Thymus (tissue), 11 donors: ENCODE measurements around the gene SEPTIN7. TPM values are rescaled to one million over a fixed set of nuclear protein-coding genes. Genes with fewer than 3 reads are reported as not detected.

ENCODE experiments used
- DNase-seq, 9 donors: peaks; one replicate each; pipeline ENCODE4 v3.0.0-alpha.2; 2013; ENCODE audit warnings: low spot score in 9 of 9, low read depth in 6 of 9, missing footprints in 1 of 9
- H3K27ac ChIP-seq, 2 donors: one replicate each; pipeline ENCODE4 v1.5.1; 2013; ENCODE audit warnings: control low read depth in 1 of 2, low read depth in 1 of 2, low read length in 1 of 2, mild to moderate bottlenecking in 1 of 2, moderate library complexity in 1 of 2
- H3K27me3 ChIP-seq, 2 donors: one replicate each; pipeline ENCODE4 v1.5.1; 2013; ENCODE audit warnings: low read length in 1 of 2; ENCODE audit not compliant: control insufficient read depth in 2 of 2, insufficient read depth in 1 of 2
- H3K36me3 ChIP-seq, 2 donors: one replicate each; pipeline ENCODE4 v1.5.1; 2013; ENCODE audit warnings: low read length in 1 of 2, mild to moderate bottlenecking in 1 of 2, moderate library complexity in 1 of 2; ENCODE audit not compliant: control insufficient read depth in 2 of 2, insufficient read depth in 2 of 2
- H3K4me1 ChIP-seq, 2 donors: one replicate each; pipeline ENCODE4 v1.5.1; 2013; ENCODE audit warnings: low read length in 2 of 2; ENCODE audit not compliant: control insufficient read depth in 2 of 2, insufficient read depth in 2 of 2
- H3K4me3 ChIP-seq, 2 donors: one replicate each; pipeline ENCODE4 v1.5.1; 2013; ENCODE audit warnings: low read length in 2 of 2, control low read depth in 1 of 2, mild to moderate bottlenecking in 1 of 2
- H3K9me3 ChIP-seq, 2 donors: one replicate each; pipeline ENCODE4 v1.5.1; 2013; ENCODE audit warnings: low read length in 1 of 2, mild to moderate bottlenecking in 1 of 2; ENCODE audit not compliant: control insufficient read depth in 2 of 2, insufficient read depth in 1 of 2
- WGBS: extraction: QIAGEN DNeasy Blood & Tissue Kit; methylation state at CpG from one replicate; pipeline ENCODE4 v1.1.7; 2013; 5-methylcytosine and 5-hydroxymethylcytosine counted together
- polyA plus RNA-seq: library from polyadenylated mRNA; stranded (reverse); fragments of 200-250 nt; gene quantifications from one replicate; pipeline ENCODE4 v1.2.3, GENCODE V29; 2013
- total RNA-seq: library from RNA; stranded (reverse); fragments of 120-200 nt; gene quantifications from one replicate; pipeline ENCODE4 v1.2.4, GENCODE V29; 2013
- donor health status: healthy.

Gene SEPTIN7
- total and polyA plus RNA-seq, 2 donors, result 258 to 362 TPM

DNA sequence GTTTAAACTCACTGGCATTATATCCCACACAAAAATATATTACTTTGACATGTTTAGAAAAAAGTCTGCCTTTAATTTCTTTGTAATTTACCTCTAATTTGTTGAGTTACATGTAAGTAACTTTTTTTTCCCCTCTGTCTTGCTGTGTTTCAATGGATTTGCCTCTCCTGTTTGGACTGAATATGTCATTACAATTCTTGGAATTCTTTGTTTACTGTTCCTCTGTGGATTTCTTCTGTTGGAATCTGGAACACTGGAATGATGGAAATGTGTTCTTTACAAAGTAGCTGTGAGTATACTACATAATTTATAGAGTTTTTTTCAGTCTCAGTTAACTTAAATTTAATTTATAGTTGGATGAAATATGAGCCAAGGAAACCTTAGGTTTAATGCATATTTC, 30.4 kb downstream of the SEPTIN7 start:
- H3K36me3 ChIP-seq, result peaks cover 3 to 16% of the 10 kb centered on the region in 2 donors
- no peaks in the 10 kb centered on the region for H3K27me3 ChIP-seq
- DNase-seq, result no peak
- H3K4me3 ChIP-seq, result no peak overlapping the region
- peaks cover 0 to 3% of the 10 kb centered on the region in 2 donors for H3K4me1 ChIP-seq
- H3K27ac ChIP-seq, result no peak overlapping the region
- no peaks in the 10 kb centered on the region for H3K9me3 ChIP-seq

DNA sequence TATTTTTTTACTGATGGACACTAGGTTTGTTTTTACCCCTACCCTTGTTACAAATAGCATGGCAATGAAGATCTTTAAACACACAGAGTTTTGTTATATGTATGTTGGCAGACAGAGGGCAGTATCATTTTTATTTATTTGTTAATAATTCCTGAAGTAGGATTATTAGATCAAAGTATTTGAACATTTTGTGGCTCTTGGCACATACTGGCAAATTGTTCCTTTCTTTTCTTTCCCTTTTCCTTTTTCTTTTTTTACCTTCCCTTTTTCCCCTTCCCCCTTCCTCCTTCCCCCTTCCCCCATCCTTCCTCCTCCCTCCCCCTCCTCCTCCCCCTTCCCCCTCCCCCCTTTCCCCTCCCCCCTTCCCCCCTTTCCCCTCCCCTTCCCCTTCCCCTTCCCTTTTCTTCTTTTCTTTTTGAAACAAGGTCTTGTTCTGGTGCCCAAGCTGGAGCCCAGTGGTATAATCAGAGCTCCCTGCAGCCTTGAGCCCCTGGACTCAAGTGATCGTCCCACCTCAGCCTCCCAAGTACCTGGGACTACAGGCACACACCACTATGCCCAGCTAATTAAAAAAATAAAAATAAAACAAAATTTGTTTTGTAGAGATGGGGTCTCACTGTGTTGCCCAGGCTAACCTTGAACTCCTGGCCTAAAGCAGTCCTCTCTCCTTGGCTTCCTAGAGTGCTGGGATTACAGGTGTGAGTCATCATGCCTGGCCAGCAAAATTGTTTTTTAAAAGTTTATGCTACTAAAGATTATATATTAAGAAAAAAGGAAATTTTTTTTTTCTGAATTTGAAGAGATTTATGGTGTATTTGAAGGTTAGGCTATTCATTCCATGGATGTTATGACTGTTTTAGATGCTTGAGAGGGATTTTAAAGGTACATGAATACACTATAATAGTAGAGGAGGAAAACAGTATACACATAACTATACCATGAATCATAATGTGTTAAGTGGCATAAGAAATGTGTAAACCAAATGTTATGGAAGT, 39.3 kb downstream of the SEPTIN7 start:
- no peak for DNase-seq
- no peak overlapping the region for H3K4me3 ChIP-seq
- WGBS, result 100% methylated on average over 1 of the region's 1 CpG
- no peaks in the 10 kb centered on the region for H3K4me1 ChIP-seq
- H3K27ac ChIP-seq, result no peak overlapping the region
- H3K27me3 ChIP-seq, result no peaks in the 10 kb centered on the region
- peaks cover 5 to 18% of the 10 kb centered on the region in 2 donors for H3K36me3 ChIP-seq
- no peaks in the 10 kb centered on the region for H3K9me3 ChIP-seq

DNA sequence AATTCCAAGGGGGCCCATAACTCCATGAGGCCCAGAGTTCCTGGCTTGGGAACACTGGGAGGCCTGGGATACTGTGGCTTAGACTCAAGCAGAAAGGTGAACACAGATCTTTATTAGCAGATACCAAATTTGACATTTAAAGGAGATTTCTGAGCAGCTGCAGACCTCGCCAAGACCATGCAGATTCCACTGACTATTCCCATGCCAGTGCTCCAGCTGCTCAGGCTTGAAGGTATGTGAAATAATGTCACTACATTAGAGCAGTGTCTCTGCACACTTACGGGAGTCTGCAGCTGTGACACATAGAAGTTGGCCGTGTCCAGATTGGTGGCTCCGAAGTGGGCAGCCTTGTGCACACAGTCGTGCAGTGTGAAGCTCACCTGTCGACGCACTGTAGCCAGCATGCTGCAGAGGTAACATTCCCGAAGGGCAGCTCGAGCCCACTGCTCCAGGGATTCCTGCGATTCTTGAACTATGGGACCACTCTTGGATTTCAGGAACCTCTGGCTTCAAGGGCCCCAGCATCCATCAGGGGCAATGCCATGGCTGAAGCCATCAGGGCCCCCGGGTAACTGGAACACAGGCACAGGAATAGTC, 46.1 kb downstream of the SEPTIN7 start:
- WGBS, result 98% methylated on average over 11 of the region's 11 CpGs
- DNase-seq, result no peak
- Histone ChIP-seq H3K4me1 (no peaks in the 10 kb centered on the region), H3K27me3 (no peaks in the 10 kb centered on the region), H3K36me3 (peaks cover 13 to 33% of the 10 kb centered on the region in 2 donors), H3K9me3 (no peaks in the 10 kb centered on the region), H3K4me3 (no peak overlapping the region), H3K27ac (no peak overlapping the region)

- Histone ChIP-seq H3K27me3 (no peaks in the 10 kb centered on the region), H3K27ac (no peak overlapping the region), H3K9me3 (peaks cover 0 to 3% of the 10 kb centered on the region in 2 donors), H3K4me1 (no peaks in the 10 kb centered on the region), H3K36me3 (peaks cover 13 to 35% of the 10 kb centered on the region in 2 donors), H3K4me3 (no peak overlapping the region)
- WGBS, result 95% methylated on average over 2 of the region's 2 CpGs
- no peak for DNase-seq
These were observed 47.9 kb downstream of the SEPTIN7 start for GRCh38 chr7:35848725-35849124.

- no peak for DNase-seq
- Histone ChIP-seq H3K4me1 (no peaks in the 10 kb centered on the region), H3K27me3 (no peaks in the 10 kb centered on the region), H3K36me3 (peaks cover 13 to 35% of the 10 kb centered on the region in 2 donors), H3K27ac (no peak overlapping the region), H3K9me3 (peaks cover 0 to 3% of the 10 kb centered on the region in 2 donors), H3K4me3 (no peak overlapping the region)
- WGBS, result 95% methylated on average over 7 of the region's 7 CpGs
These were observed 48.4 kb downstream of the SEPTIN7 start for GRCh38 chr7:35849158-35849831.

DNA sequence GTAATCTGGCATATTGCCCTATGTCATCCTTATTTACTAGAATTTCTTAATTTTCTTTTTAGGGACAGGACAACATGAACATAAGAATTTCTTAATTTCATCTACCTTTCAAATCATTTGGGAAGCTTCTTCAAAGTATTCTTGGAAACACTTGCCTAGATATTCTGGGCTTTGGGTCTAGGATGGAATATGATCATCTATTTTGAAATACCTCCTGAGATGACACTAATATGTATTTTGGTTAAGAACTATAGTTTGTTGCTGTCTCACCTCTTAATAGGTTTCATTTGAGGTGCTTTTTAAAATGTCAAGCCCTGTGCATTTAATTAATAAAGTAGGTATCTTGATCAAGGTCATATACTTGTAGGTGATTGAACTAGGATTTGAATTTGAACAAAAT, 49.1 kb downstream of the SEPTIN7 start:
- Histone ChIP-seq H3K36me3 (peaks cover 11 to 31% of the 10 kb centered on the region in 2 donors), H3K27me3 (no peaks in the 10 kb centered on the region), H3K9me3 (peaks cover 0 to 3% of the 10 kb centered on the region in 2 donors), H3K27ac (no peak overlapping the region), H3K4me3 (no peak overlapping the region), H3K4me1 (no peaks in the 10 kb centered on the region)
- DNase-seq, result no peak

Other genes starting within 250 kb of the SEPTIN7 start
- 11.9 TPM for gene HERPUD2, start 105.9 kb upstream of the SEPTIN7 start, total RNA-seq
- 20.7 TPM for gene HERPUD2, start 105.9 kb upstream of the SEPTIN7 start, polyA plus RNA-seq